GM12873 (cell line): ENCODE results near the gene UCK1.
A peak's percentile ranks its signal among the peaks of the same experiment; 100 is the strongest.

Experiments used
- TF ChIP-seq, protein P1 (sequence below): IDR thresholded peaks from 2 replicates; pipeline ENCODE4 v1.5.1; 2012; ENCODE audit warnings: low read depth, mild to moderate bottlenecking, moderate library complexity, low read length, control low read depth; ENCODE audit not compliant: insufficient read depth; ENCODE audit errors: missing control alignments

UCK1 gene

DNA sequence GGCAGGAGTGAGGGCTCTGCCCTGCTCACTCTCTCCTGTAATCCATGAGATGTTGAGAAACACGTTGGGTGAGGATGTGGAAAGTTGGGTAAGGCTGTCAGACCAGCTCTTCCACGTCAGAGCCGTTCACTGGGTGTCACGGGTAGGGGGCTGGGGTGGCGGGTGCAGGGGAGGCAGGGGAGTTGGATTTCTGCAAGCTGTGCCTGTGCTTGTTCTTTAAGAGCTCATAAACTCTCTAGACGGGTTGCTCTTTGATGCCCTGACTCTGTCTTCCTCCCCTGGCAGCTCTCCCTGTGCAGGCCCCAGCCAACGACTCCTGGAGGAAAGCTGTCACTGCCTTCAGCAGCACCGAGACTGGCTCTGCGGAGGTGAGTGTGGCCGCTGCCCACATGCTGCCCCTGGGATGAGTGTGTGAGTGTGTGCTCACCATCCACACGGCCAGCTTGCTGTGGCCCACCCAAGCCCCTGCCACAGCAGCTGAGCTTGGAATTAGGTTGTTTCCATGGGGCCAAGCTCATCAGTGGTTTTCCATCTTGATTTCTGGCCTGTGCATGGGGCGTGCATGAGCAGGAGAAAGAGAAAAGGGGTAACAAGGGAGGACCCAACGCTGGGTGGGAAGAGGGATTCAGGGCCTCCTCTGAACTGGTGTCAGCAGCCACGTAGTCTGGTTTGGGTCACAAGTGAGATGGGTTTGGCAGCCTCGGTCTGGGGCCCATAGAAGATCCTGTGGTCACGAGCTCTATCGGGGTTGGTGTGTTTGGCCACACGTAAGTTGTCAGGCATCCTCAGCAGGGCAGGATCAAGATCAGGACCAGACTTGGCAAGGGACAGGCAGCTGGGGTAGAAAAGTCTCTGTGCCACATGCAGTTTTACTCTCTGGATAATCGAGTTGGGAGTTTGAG, 49.4 kb downstream of the UCK1 start:
- TF ChIP-seq, protein P1, sequence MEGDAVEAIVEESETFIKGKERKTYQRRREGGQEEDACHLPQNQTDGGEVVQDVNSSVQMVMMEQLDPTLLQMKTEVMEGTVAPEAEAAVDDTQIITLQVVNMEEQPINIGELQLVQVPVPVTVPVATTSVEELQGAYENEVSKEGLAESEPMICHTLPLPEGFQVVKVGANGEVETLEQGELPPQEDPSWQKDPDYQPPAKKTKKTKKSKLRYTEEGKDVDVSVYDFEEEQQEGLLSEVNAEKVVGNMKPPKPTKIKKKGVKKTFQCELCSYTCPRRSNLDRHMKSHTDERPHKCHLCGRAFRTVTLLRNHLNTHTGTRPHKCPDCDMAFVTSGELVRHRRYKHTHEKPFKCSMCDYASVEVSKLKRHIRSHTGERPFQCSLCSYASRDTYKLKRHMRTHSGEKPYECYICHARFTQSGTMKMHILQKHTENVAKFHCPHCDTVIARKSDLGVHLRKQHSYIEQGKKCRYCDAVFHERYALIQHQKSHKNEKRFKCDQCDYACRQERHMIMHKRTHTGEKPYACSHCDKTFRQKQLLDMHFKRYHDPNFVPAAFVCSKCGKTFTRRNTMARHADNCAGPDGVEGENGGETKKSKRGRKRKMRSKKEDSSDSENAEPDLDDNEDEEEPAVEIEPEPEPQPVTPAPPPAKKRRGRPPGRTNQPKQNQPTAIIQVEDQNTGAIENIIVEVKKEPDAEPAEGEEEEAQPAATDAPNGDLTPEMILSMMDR = no peak

DNA sequence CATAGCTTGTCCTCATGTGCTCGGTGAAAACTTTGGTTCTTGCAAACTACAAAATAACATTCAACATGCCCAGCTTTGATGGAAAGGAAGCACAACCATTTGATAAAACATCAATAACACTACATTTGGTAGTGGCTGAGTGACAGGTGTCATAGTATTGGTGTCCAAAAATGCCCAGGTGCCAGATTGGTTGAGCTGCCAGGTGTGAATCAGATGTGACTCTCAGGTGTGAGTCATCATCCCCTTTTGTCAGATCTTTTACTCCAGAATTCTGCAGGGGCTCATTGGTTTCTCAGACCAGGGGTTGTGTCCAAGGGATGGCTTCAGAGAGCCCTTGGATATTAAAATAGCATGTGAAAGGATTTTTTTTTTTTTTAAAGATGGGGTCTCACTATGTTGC, 50.8 kb downstream of the UCK1 start:
- TF ChIP-seq, protein P1 = no peak

DNA sequence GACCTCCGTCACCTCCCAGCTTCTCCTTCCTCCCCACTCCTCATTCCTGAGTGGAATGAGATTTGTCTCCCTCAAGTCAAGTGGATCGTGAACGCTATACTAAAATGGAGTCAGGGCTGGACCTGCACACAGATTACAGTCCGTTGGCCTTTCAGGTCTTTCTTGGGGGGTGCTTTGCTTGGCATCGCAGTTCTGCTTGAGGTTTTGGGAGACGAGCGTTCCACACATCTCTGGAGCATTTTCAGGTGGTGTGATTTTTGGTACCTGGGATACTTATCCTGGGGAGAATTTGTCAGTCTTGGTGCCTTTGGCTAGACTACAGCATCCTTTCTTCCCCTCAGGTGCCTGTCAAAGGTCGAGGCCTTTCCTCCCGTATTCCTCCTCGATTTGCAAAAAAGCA, 52.2 kb downstream of the UCK1 start:
- TF ChIP-seq, protein P1 = no peak

GRCh38 chr9:131478421-131478868, 52.6 kb downstream of the UCK1 start:
- TF ChIP-seq, protein P1 = peak; percentile 68

DNA sequence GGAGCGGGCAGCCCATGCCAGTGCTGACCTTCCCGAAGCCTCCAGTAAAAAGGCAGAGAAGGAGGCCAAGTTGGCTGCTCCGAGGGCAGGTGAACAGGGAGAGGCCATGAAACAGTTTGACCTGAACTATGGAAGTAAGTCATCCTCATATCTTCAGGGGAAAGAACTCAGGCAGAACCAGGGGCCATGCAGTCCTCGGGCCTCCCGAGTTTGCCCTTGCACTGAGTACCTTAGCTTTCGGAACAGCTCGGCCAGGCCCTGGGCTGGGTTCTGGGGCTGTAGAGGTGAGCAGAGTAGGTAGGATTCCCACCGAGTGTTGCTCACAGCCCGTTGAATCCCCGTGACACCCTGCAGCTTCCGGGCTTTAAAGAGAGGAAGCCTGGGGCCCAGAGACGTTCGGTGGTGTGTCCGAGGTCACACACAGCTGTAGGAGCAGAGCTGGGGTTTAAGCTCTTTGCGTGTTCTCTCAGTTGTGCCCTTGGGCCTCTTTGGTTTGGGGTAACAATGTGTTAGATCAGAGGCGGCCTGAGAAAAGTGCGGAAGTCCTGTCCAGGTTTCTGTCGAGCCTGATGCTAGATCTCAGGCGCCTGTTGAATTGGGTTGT, 53.1 kb downstream of the UCK1 start:
- TF ChIP-seq, protein P1 = no peak

DNA sequence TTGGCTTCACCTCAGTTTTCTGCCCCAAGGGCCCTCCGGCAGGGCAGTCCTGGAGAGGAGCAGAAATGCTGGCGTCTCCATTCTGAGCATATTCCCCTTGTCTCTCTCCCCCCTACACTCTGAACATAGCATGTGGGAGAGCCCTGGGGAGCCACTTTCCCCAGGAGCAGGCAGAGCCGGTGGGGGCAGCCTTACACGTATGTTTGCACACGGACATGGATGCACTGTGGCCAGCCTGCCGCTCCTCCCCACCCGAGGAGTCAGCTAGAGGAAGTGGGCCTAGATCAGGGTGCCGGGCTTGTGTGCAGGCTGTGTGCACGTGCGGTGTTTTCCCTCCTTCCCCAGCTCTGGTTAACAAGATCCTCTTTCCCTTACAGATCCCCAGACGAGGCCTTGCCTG, 53.7 kb downstream of the UCK1 start:
- TF ChIP-seq, protein P1 = no peak

DNA sequence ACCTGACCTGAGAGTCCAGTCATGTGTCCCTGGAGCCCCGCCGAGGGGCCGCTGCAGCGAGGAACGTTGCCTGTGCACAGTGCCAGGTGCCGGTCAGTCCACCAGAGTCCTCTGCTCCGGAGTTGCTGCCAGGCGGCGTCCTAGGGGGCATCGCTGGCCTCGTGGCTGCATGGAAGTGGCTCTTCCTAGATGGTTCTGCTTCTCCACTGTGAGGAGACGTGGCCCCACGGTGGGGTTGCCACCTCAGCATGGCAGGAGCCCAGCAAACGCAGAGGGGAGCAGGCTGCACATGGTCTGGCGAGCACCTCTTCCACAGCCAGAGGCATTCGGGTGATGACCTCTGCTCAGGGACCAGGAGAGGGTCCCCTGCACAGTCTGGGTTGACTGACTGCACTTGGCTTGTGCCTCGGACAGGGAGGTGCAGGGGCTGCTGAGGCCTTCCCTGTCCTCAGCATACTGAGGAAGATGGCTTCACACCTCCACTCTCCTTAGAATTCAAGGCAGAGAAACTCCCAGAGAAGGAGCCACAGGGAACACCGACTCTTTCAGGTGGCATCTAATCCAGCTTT, 54.2 kb downstream of the UCK1 start:
- TF ChIP-seq, protein P1 = no peak
